ENCODE measurements around the gene DYNC1I1.

DYNC1I1 gene

GRCh38 chr7:95772298-95772770 lies at the start of gene DYNC1I1:
Gene DYNC1I1, plus strand, starts transcription at chr7:95772554. Its CDS starts 32,176 bp downstream, at chr7:95804730.
- DNase-seq (ENCODE audit: insufficient read length, low spot score): peak; percentile 77
- no peak for FAIRE-seq
- TF ChIP-seq POLR2A (IDR thresholded peaks at IDR 0.05; ENCODE audit: low read depth, low read length): peak; percentile 94

- DNase-seq (ENCODE audit: insufficient read length, low spot score): peak; percentile 7
- FAIRE-seq: peak; percentile 30
- TF ChIP-seq POLR2A (IDR thresholded peaks at IDR 0.05; ENCODE audit: low read depth, low read length): no peak
Measured at GRCh38 chr7:95723583-95724180, 48.7 kb upstream of the DYNC1I1 start.

- TF ChIP-seq POLR2A (IDR thresholded peaks at IDR 0.05; ENCODE audit: low read depth, low read length): no peak
- DNase-seq (ENCODE audit: insufficient read length, low spot score) (no peak), FAIRE-seq (no peak)
Measured at GRCh38 chr7:95725205-95725604, 47.1 kb upstream of the DYNC1I1 start.

- no peak for TF ChIP-seq POLR2A (IDR thresholded peaks at IDR 0.05; ENCODE audit: low read depth, low read length)
- no peak for DNase-seq (ENCODE audit: insufficient read length, low spot score)
- no peak for FAIRE-seq
Measured at GRCh38 chr7:95730493-95731280, 41.7 kb upstream of the DYNC1I1 start.

GRCh38 chr7:95736635-95737034 lies 35.7 kb upstream of the DYNC1I1 start:
- TF ChIP-seq POLR2A (IDR thresholded peaks at IDR 0.05; ENCODE audit: low read depth, low read length): no peak
- FAIRE-seq: no peak
- DNase-seq (ENCODE audit: insufficient read length, low spot score): no peak

GRCh38 chr7:95737828-95738505 lies 34.4 kb upstream of the DYNC1I1 start:
- FAIRE-seq (no peak), DNase-seq (ENCODE audit: insufficient read length, low spot score) (no peak)
- TF ChIP-seq POLR2A (IDR thresholded peaks at IDR 0.05; ENCODE audit: low read depth, low read length): no peak

- FAIRE-seq: no peak
- no peak for TF ChIP-seq POLR2A (IDR thresholded peaks at IDR 0.05; ENCODE audit: low read depth, low read length)
- no peak for DNase-seq (ENCODE audit: insufficient read length, low spot score)
Measured at GRCh38 chr7:95749044-95749443, 23.3 kb upstream of the DYNC1I1 start.

- DNase-seq (ENCODE audit: insufficient read length, low spot score): no peak
- FAIRE-seq: no peak
- TF ChIP-seq POLR2A (IDR thresholded peaks at IDR 0.05; ENCODE audit: low read depth, low read length): no peak
Measured at GRCh38 chr7:95749515-95749914, 22.8 kb upstream of the DYNC1I1 start.

GRCh38 chr7:95753440-95753839 lies 18.9 kb upstream of the DYNC1I1 start:
- DNase-seq (ENCODE audit: insufficient read length, low spot score): no peak
- no peak for TF ChIP-seq POLR2A (IDR thresholded peaks at IDR 0.05; ENCODE audit: low read depth, low read length)
- FAIRE-seq: no peak

- no peak for TF ChIP-seq POLR2A (IDR thresholded peaks at IDR 0.05; ENCODE audit: low read depth, low read length)
- no peak for FAIRE-seq
- DNase-seq (ENCODE audit: insufficient read length, low spot score): no peak
Measured at GRCh38 chr7:95755277-95755934, 16.9 kb upstream of the DYNC1I1 start.

- TF ChIP-seq POLR2A (IDR thresholded peaks at IDR 0.05; ENCODE audit: low read depth, low read length): no peak
- no peak for DNase-seq (ENCODE audit: insufficient read length, low spot score)
- FAIRE-seq: no peak
Measured at GRCh38 chr7:95758187-95758586, 14.2 kb upstream of the DYNC1I1 start.

- DNase-seq (ENCODE audit: insufficient read length, low spot score) (no peak), FAIRE-seq (no peak)
- TF ChIP-seq POLR2A (IDR thresholded peaks at IDR 0.05; ENCODE audit: low read depth, low read length): no peak
Measured at GRCh38 chr7:95766086-95766485, 6.3 kb upstream of the DYNC1I1 start.

GRCh38 chr7:95766657-95767056 lies 5.7 kb upstream of the DYNC1I1 start:
- no peak for TF ChIP-seq POLR2A (IDR thresholded peaks at IDR 0.05; ENCODE audit: low read depth, low read length)
- FAIRE-seq: no peak

More at GRCh38 chr7:95766657-95767056, 5.7 kb upstream of the DYNC1I1 start:
- DNase-seq (ENCODE audit: insufficient read length, low spot score): no peak
